8988T (cell line): Measurements from ENCODE around the gene TARDBP.
"Not testable (repeated sequence)": the region's sequence is repeated elsewhere in the genome, so short reads cannot be mapped to it uniquely, and the experiment has no call there.

ENCODE experiments used
- DNase-seq: peaks from one replicate; pipeline ENCODE4 v3.0.0; 2011

Gene TARDBP

GRCh38 chr1:11012260-11013159 lies at the start of gene TARDBP:
TARDBP (plus strand) TSS chr1:11012654; CDS start chr1:11013728, 1,074 bp downstream.
- DNase-seq: peak; percentile 89

GRCh38 chr1:10965546-10966226 lies 46.8 kb upstream of the TARDBP start:
- DNase-seq: no peak

- no peak for DNase-seq
Measured at GRCh38 chr1:10967090-10967489, 45.4 kb upstream of the TARDBP start.

- DNase-seq: no peak
Measured at GRCh38 chr1:10968411-10968826, 44.0 kb upstream of the TARDBP start.

GRCh38 chr1:10969267-10969970 lies 43.0 kb upstream of the TARDBP start:
- DNase-seq: no peak

GRCh38 chr1:10969971-10970332 lies 42.5 kb upstream of the TARDBP start:
- DNase-seq: no peak

- no peak for DNase-seq
Measured at GRCh38 chr1:10973552-10973951, 38.9 kb upstream of the TARDBP start.

- DNase-seq: no peak
Measured at GRCh38 chr1:10973956-10974881, 38.2 kb upstream of the TARDBP start.

GRCh38 chr1:10975567-10976326 lies 36.7 kb upstream of the TARDBP start:
- DNase-seq: no peak

GRCh38 chr1:10978719-10979118 lies 33.7 kb upstream of the TARDBP start:
- DNase-seq: no peak

GRCh38 chr1:10979483-10979920 lies 33.0 kb upstream of the TARDBP start:
- DNase-seq: no peak

- DNase-seq: no peak
Measured at GRCh38 chr1:10980094-10980577, 32.3 kb upstream of the TARDBP start.

- DNase-seq: no peak
Measured at GRCh38 chr1:10980841-10981727, 31.4 kb upstream of the TARDBP start.

- no peak for DNase-seq
Measured at GRCh38 chr1:10986525-10986890, 25.9 kb upstream of the TARDBP start.

- no peak for DNase-seq
Measured at GRCh38 chr1:10987840-10988417, 24.5 kb upstream of the TARDBP start.

GRCh38 chr1:10989095-10989494 lies 23.4 kb upstream of the TARDBP start:
- DNase-seq: no peak

GRCh38 chr1:10989920-10990516 lies 22.4 kb upstream of the TARDBP start:
- not testable (repeated sequence) for DNase-seq

GRCh38 chr1:10990828-10991227 lies 21.6 kb upstream of the TARDBP start:
- no peak for DNase-seq

- DNase-seq: not testable (repeated sequence)
Measured at GRCh38 chr1:10992004-10992403, 20.4 kb upstream of the TARDBP start.

GRCh38 chr1:10992864-10993263 lies 19.6 kb upstream of the TARDBP start:
- DNase-seq: no peak
